Naive thymus-derived CD8-positive, alpha-beta T cell (primary cell): ENCODE data around the gene TUBB2A. TPM values are rescaled to one million over a fixed set of nuclear protein-coding genes. Genes with fewer than 3 reads are reported as not detected.
"Not testable (repeated sequence)": the region's sequence is repeated elsewhere in the genome, so short reads cannot be mapped to it uniquely, and the experiment has no call there.

ENCODE experiments used
- ATAC-seq, 2 donors: fragments of 150-1000 bp; cut with Tn5 transposase in 1 of 2; sonication (Bioruptor Pico), chemical (Tn5 transposase) in 1 of 2; 1 replicate in 1 of 2; 2 replicates in 1 of 2; pipeline ENCODE4 v1.10.0; 2021; ENCODE audit warnings: mild to moderate bottlenecking in 2 of 2, moderate library complexity in 2 of 2
- POLR2A ChIA-PET: fragments of 350-600 bp; sonication (Branson Sonifier 250); formaldehyde crosslinking; loops from one replicate; lab custom pipeline; 2021; ENCODE audit warnings: antibody characterized with exemption; lab: Charles Lee
- DNase-seq, 10 donors: peaks; one replicate each; pipeline versions ENCODE4 v3.0.0 to v3.0.0-alpha.2; 2020 to 2022
- H3K27ac Mint-ChIP-seq, 10 donors: one replicate each; pipeline ENCODE4 v1.8.0; 2020 to 2022; ENCODE audit warnings: mild to moderate bottlenecking in 10 of 10, mixed read lengths in 10 of 10, moderate library complexity in 4 of 10, inconsistent platforms in 1 of 10
- H3K27me3 Mint-ChIP-seq, 5 donors: one replicate each; pipeline ENCODE4 v1.8.0; 2021 to 2022; ENCODE audit warnings: mixed read lengths in 5 of 5
- H3K36me3 Mint-ChIP-seq, 3 donors: one replicate each; pipeline ENCODE4 v1.8.0; 2020 to 2022; ENCODE audit warnings: mixed read lengths in 3 of 3, mild to moderate bottlenecking in 2 of 3, inconsistent platforms in 1 of 3
- H3K4me1 Mint-ChIP-seq, 4 donors: one replicate each; pipeline ENCODE4 v1.8.0; 2021 to 2022; ENCODE audit warnings: mixed read lengths in 4 of 4
- H3K4me3 Mint-ChIP-seq, 10 donors: one replicate each; pipeline ENCODE4 v1.8.0; 2020 to 2022; ENCODE audit warnings: mild to moderate bottlenecking in 10 of 10, mixed read lengths in 10 of 10, moderate library complexity in 6 of 10, inconsistent platforms in 1 of 10
- H3K9me3 Mint-ChIP-seq, 9 donors: one replicate each; pipeline ENCODE4 v1.8.0; 2020 to 2022; ENCODE audit warnings: mixed read lengths in 9 of 9, mild to moderate bottlenecking in 3 of 9, inconsistent platforms in 1 of 9, moderate library complexity in 1 of 9
- polyA plus RNA-seq, 3 donors: library from polyadenylated mRNA; unstranded; fragments of 300-500 nt; fragmentation: Illumina TruSeq; gene quantifications; one replicate each; pipeline ENCODE4 v1.2.3, GENCODE V29; 2021
- total RNA-seq, 8 experiments: library from RNA in 2 of 8; stranded (reverse) in 2 of 8; gene quantifications; one replicate each; pipeline ENCODE4 v1.2.3 and lab custom pipeline; 2021 to 2026

The TUBB2A gene
- total and polyA plus RNA-seq, 5 experiments from 2014 or later: 1.1 to 4.6 (median 3.7) TPM

GRCh38 chr6:3142536-3142935 lies 14.8 kb downstream of the TUBB2A start:
- Mint-ChIP-seq H3K27me3 (no peaks in the 10 kb centered on the region), H3K36me3 (peaks cover 8 to 55% (median 26%) of the 10 kb centered on the region in 3 donors), H3K4me1 (peaks cover 0 to 10% (median 3%) of the 10 kb centered on the region in 4 donors), H3K9me3 (no peaks in the 10 kb centered on the region), H3K27ac (no peak overlapping the region), H3K4me3 (no peak overlapping the region)
- POLR2A ChIA-PET: no interaction called here
- ATAC-seq: no peak
- no peak for DNase-seq

GRCh38 chr6:3140201-3140600 lies 17.1 kb downstream of the TUBB2A start:
- POLR2A ChIA-PET: no interaction called here
- ATAC-seq: no peak
- H3K27me3 Mint-ChIP-seq: no peaks in the 10 kb centered on the region
- no peaks in the 10 kb centered on the region for H3K9me3 Mint-ChIP-seq
- no peak overlapping the region for H3K27ac Mint-ChIP-seq
- no peak overlapping the region for H3K4me3 Mint-ChIP-seq
- no peak for DNase-seq
- peaks cover 11 to 73% (median 36%) of the 10 kb centered on the region in 3 donors for H3K36me3 Mint-ChIP-seq
- H3K4me1 Mint-ChIP-seq: peaks cover 0 to 10% (median 5%) of the 10 kb centered on the region in 4 donors

GRCh38 chr6:3139090-3139903 lies 18.0 kb downstream of the TUBB2A start:
- peaks cover 12 to 74% (median 32%) of the 10 kb centered on the region in 3 donors for H3K36me3 Mint-ChIP-seq
- DNase-seq (no peak), ATAC-seq (no peak)
- peaks cover 0 to 10% (median 3%) of the 10 kb centered on the region in 4 donors for H3K4me1 Mint-ChIP-seq
- no peak overlapping the region for H3K4me3 Mint-ChIP-seq
- peak overlapping the region in 4 of 10 donors; percentile 58 to 76 (median 68) for H3K27ac Mint-ChIP-seq
- H3K27me3 Mint-ChIP-seq: no peaks in the 10 kb centered on the region
- POLR2A ChIA-PET: no interaction called here
- no peaks in the 10 kb centered on the region for H3K9me3 Mint-ChIP-seq

- H3K27me3 Mint-ChIP-seq: no peaks in the 10 kb centered on the region
- POLR2A ChIA-PET: no interaction called here
- H3K27ac Mint-ChIP-seq: no peak overlapping the region
- ATAC-seq (no peak), DNase-seq (no peak)
- H3K36me3 Mint-ChIP-seq: peaks cover 12 to 72% (median 32%) of the 10 kb centered on the region in 3 donors
- H3K4me3 Mint-ChIP-seq: no peak overlapping the region
- peaks cover 0 to 10% (median 3%) of the 10 kb centered on the region in 4 donors for H3K4me1 Mint-ChIP-seq
- no peaks in the 10 kb centered on the region for H3K9me3 Mint-ChIP-seq
Measured at GRCh38 chr6:3138341-3138740, 19.0 kb downstream of the TUBB2A start.

GRCh38 chr6:3137873-3138272 lies 19.5 kb downstream of the TUBB2A start:
- H3K27ac Mint-ChIP-seq: not testable (repeated sequence)

GRCh38 chr6:3137057-3137777 lies 20.1 kb downstream of the TUBB2A start:
- ATAC-seq (no peak), DNase-seq (no peak)
- Mint-ChIP-seq H3K36me3 (peaks cover 12 to 71% (median 27%) of the 10 kb centered on the region in 3 donors), H3K9me3 (no peaks in the 10 kb centered on the region), H3K4me3 (no peak overlapping the region), H3K4me1 (peaks cover 0 to 10% (median 3%) of the 10 kb centered on the region in 4 donors), H3K27ac (no peak overlapping the region), H3K27me3 (no peaks in the 10 kb centered on the region)
- POLR2A ChIA-PET: no interaction called here

More at GRCh38 chr6:3137873-3138272, 19.5 kb downstream of the TUBB2A start:
- H3K4me3 Mint-ChIP-seq, H3K27me3 Mint-ChIP-seq, H3K4me1 Mint-ChIP-seq, ATAC-seq, DNase-seq, H3K9me3 Mint-ChIP-seq, POLR2A ChIA-PET: not testable (repeated sequence)
- peaks cover 12 to 72% (median 27%) of the 10 kb centered on the region in 3 donors for H3K36me3 Mint-ChIP-seq

- H3K27ac Mint-ChIP-seq: no peak overlapping the region
- peaks cover 13 to 78% (median 33%) of the 10 kb centered on the region in 3 donors for H3K36me3 Mint-ChIP-seq
- POLR2A ChIA-PET: no interaction called here
- no peak overlapping the region for H3K4me3 Mint-ChIP-seq
- DNase-seq: no peak
- peaks cover 0 to 10% (median 5%) of the 10 kb centered on the region in 4 donors for H3K4me1 Mint-ChIP-seq
- no peaks in the 10 kb centered on the region for H3K27me3 Mint-ChIP-seq
- no peak for ATAC-seq
- no peaks in the 10 kb centered on the region for H3K9me3 Mint-ChIP-seq
Measured at GRCh38 chr6:3136292-3137011, 20.9 kb downstream of the TUBB2A start.

- POLR2A ChIA-PET: no interaction called here
- H3K27me3 Mint-ChIP-seq: no peaks in the 10 kb centered on the region
- H3K4me3 Mint-ChIP-seq: no peak overlapping the region
- no peak overlapping the region for H3K27ac Mint-ChIP-seq
- H3K9me3 Mint-ChIP-seq: no peaks in the 10 kb centered on the region
- H3K36me3 Mint-ChIP-seq: peaks cover 16 to 80% (median 36%) of the 10 kb centered on the region in 3 donors
- ATAC-seq (no peak), DNase-seq (no peak)
- peaks cover 0 to 10% (median 5%) of the 10 kb centered on the region in 4 donors for H3K4me1 Mint-ChIP-seq
Measured at GRCh38 chr6:3135668-3136291, 21.6 kb downstream of the TUBB2A start.

- H3K4me1 Mint-ChIP-seq: peaks cover 0 to 9% (median under 1%) of the 10 kb centered on the region in 4 donors
- peaks cover 16 to 77% (median 36%) of the 10 kb centered on the region in 3 donors for H3K36me3 Mint-ChIP-seq
- H3K4me3 Mint-ChIP-seq: no peak overlapping the region
- POLR2A ChIA-PET: no interaction called here
- peak overlapping the region in 1 of 10 donors; percentile 9 for H3K27ac Mint-ChIP-seq
- no peaks in the 10 kb centered on the region for H3K27me3 Mint-ChIP-seq
- ATAC-seq (no peak), DNase-seq (no peak)
- no peaks in the 10 kb centered on the region for H3K9me3 Mint-ChIP-seq
Measured at GRCh38 chr6:3133515-3133914, 23.8 kb downstream of the TUBB2A start.

- Mint-ChIP-seq H3K9me3 (no peaks in the 10 kb centered on the region), H3K4me3 (no peak overlapping the region)
Measured at GRCh38 chr6:3131695-3132094, 25.6 kb downstream of the TUBB2A start.

GRCh38 chr6:3128356-3129108 lies 28.8 kb downstream of the TUBB2A start:
- H3K4me1 Mint-ChIP-seq: peaks cover 0 to 5% (median 3%) of the 10 kb centered on the region in 4 donors
- peaks cover 12 to 45% (median 18%) of the 10 kb centered on the region in 3 donors for H3K36me3 Mint-ChIP-seq
- no peaks in the 10 kb centered on the region for H3K27me3 Mint-ChIP-seq
- peak overlapping the region in 1 of 10 donors; percentile 5 for H3K4me3 Mint-ChIP-seq
- no peak overlapping the region for H3K27ac Mint-ChIP-seq
- DNase-seq (no peak), ATAC-seq (no peak)
- H3K9me3 Mint-ChIP-seq: no peaks in the 10 kb centered on the region
- POLR2A ChIA-PET: no interaction called here

More at GRCh38 chr6:3131695-3132094, 25.6 kb downstream of the TUBB2A start:
- Mint-ChIP-seq H3K27ac (no peak overlapping the region), H3K27me3 (no peaks in the 10 kb centered on the region), H3K36me3 (peaks cover 16 to 61% (median 26%) of the 10 kb centered on the region in 3 donors), H3K4me1 (peaks cover 0 to 9% (median 0%) of the 10 kb centered on the region in 4 donors)
- ATAC-seq (no peak), DNase-seq (no peak)
- POLR2A ChIA-PET: no interaction called here
